MM.1S (cell line): ENCODE results near the gene SPG21.

Experiments
- CTCF ChIP-seq: fragments of 300-600 bp; sonication (generic); IDR thresholded peaks from 2 replicates; pipeline ENCODE4 v1.5.1; 2016; ENCODE audit warnings: antibody characterized with exemption, low read length, mixed read lengths
- EZH2 ChIP-seq: fragments of 300-600 bp; sonication (generic); optimal IDR thresholded peaks from 2 replicates; pipeline ENCODE3; 2017; ENCODE audit warnings: low read depth, mild to moderate bottlenecking, antibody characterized with exemption, low read length, mixed read lengths
- EZH2phosphoT487 ChIP-seq: fragments of 300-600 bp; sonication (generic); IDR thresholded peaks from 2 replicates; pipeline ENCODE4 v1.6.1; 2018; ENCODE audit warnings: antibody characterized with exemption, low read length

- no peak for TF ChIP-seq EZH2
- TF ChIP-seq EZH2phosphoT487, result no peak
- no peak for TF ChIP-seq CTCF
These were observed 46.0 kb downstream of the SPG21 start for GRCh38 chr15:64943512-64944225.
